Astrocyte of the hippocampus (primary cell): Measurements from ENCODE around the gene CPSF7.
A peak's percentile ranks its signal among the peaks of the same experiment; 100 is the strongest.
"Not testable (repeated sequence)": the region's sequence is repeated elsewhere in the genome, so short reads cannot be mapped to it uniquely, and the experiment has no call there.

ENCODE experiments used
- DNase-seq: peaks from one replicate; pipeline ENCODE4 v3.0.0; 2011; ENCODE audit warnings: low read depth, low spot score

Gene CPSF7

DNA sequence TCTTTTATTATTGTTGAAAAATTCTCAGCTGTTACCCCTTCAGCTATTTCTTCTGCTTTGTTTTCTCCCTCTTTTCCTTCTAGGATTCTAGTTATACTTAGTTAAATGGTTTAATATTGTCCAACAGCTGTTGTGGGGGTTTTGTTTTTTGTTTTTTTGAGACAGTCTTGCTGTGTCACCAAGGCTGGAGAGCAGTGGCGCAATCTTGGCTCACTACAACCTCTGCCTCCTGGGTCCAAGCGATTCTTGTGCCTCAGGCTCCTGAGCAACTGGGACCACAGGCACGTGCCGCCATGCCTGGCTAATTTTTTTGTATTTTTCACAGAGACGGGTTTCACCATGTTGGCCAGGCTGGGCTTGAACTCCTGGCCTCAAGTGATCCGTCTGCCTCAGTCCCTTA is 12.8 kb upstream of the CPSF7 start:
- no peak for DNase-seq

- DNase-seq = no peak
Measured at GRCh38 chr11:61439615-61440014, 9.8 kb upstream of the CPSF7 start.

DNA sequence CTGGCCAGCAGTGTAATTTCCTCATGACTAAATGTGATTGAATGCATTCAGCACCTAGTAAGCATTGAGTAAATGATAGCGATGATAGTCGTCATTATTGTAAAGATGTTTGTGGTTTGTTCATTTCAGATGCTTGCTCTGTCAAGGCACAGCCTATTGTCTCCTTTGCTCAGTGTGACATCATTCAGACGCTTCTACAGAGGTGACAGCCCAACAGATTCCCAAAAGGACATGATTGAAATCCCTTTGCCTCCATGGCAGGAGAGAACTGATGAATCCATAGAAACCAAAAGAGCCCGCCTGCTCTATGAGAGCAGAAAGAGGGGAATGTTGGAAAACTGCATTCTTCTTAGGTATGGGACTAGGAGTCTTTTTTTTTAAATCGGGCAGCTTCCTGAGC is 7.7 kb upstream of the CPSF7 start:
- DNase-seq = no peak

DNA sequence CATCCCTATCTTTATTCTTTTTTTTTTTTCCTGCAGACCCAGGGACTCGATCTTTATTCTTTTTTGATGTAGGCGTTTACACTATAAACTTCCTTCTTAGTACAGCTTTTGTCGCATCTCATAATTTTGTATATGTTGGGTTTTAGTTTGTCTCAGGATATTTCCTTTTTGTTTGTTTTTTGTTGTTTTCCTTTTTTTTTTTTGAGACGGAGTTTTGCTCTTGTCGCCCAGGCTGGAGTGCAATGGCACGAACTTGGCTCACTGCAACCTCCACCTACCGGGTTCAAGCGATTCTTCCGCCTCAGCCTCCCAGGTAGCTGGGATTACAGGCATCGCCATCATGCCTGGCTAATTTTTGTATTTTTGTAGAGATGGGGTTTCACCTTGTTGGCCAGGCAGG is 1.1 kb upstream of the CPSF7 start:
- not testable (repeated sequence) for DNase-seq

DNA sequence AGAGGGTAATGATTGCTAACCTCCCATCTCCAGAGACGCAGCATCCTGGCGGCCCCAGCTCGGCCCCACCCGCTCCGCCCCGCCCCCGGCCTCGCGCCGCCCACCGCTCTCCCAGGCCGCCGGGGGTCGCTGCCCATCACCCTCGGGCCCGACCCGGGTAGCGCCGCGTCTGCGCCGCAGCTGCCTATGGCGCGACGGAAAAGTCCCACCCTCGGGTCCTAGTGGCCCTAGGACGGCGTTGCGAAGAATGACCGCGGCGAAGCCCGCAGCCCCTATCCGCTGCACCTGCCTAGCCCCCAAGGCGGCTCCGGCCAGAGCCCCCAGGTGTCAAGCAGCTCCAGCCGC is 457 bp downstream of the CPSF7 start:
- DNase-seq = peak; percentile 83

- DNase-seq = no peak
Measured at GRCh38 chr11:61425367-61426131, 4.2 kb downstream of the CPSF7 start.

- DNase-seq = no peak
Measured at GRCh38 chr11:61422226-61422625, 7.5 kb downstream of the CPSF7 start.

GRCh38 chr11:61418136-61418535 is 11.6 kb downstream of the CPSF7 start:
- no peak for DNase-seq

GRCh38 chr11:61417670-61418069 is 12.1 kb downstream of the CPSF7 start:
- DNase-seq = no peak

DNA sequence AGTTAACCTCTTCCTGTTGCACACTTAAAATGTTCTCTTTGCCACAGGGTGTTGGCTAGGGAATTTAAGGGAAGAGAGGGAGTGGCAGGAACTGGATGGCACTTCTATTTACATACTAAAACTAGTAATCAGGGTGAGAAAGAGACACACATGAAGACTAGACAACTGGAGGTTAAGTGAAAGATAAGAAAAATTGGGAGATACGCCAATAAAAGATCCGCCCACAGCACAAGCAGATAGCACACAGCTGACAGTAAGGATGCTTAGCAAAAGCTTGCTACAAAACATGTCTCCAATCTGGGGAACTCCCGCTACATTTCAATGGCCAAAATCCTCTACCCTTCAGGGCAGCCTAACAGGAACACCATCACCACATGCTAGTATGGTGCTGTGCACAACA is 12.8 kb downstream of the CPSF7 start:
- no peak for DNase-seq

DNA sequence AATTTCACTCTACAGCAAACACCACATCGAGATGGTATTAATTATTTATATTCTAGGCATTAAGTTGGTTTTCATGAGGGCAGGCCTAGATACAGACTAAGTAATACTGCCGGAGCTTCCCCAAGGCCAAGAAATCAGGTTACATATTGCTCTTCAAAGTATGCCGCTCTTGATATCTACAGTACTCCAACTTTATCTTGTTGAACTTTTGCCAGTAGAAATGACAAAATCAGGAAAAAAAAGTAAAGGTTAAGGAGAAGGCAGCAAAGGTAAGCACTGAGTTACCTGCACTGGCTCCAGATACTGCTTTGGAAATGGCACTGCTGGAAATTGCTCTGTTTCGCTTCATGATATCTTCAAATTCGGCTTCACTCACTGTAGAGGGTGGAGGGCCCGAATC is 14.4 kb downstream of the CPSF7 start:
- no peak for DNase-seq

DNA sequence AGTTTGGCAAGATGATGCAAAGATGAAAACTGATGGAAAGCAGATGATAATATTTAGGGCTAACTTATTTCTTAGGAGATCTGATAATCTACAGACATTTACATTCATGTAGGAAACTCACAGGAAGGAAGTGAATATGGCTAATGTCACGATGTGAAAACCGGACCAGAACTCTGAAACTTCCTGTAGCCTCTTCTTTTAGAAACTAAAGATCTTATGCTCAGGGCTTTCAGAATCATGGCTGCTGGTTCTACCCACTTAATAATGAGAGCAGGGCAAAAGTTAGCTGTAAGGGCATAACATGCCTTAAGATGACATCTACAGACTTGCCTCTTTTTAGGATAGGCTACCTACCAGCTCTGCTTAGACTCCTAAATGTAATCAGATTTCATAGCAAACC is 15.2 kb downstream of the CPSF7 start:
- DNase-seq = no peak

- DNase-seq = no peak
Measured at GRCh38 chr11:61413496-61413895, 16.3 kb downstream of the CPSF7 start.

GRCh38 chr11:61411589-61411988 is 18.2 kb downstream of the CPSF7 start:
- no peak for DNase-seq

- no peak for DNase-seq
Measured at GRCh38 chr11:61406991-61407728, 22.6 kb downstream of the CPSF7 start.

DNA sequence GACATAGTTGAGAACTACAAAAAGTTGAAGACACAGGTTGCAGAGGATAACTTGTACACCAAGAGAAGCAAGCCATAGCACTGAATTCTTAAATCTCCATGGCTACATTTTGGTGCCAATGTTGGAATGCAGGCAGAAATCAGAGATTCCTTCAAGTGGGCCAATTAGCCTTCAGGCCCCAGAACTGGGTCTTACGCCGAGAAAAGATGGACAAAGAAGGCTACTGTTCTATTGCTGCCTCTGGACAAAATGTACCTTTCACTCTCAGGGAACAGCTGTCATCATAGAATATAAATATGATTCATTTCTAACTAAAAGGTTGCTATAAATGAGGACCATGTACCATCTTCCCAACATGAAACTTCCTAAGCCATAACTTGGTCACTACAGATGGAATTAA is 23.7 kb downstream of the CPSF7 start:
- DNase-seq = peak; percentile 25

DNA sequence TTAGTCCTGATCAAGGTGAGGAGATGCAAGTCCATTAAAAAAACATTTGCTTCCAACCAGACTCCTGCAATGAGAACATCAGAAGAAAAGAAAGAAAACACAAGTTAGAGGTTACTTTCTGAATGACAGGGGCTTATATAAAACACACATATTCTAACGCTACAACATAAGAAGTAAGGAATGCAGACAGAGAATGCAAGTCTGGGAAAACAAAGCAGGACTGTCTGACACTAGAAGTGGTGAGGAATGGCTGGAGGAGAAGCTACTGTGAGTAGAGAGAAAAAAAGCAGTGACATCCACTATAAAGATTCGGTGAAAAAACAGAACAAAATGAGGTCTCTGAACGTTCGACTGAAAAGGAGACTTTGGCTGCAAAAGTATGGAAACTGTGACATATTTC is 25.1 kb downstream of the CPSF7 start:
- peak; percentile 58 for DNase-seq

GRCh38 chr11:61404103-61404502 is 25.7 kb downstream of the CPSF7 start:
- DNase-seq = no peak

GRCh38 chr11:61403658-61404057 is 26.1 kb downstream of the CPSF7 start:
- DNase-seq = no peak

DNA sequence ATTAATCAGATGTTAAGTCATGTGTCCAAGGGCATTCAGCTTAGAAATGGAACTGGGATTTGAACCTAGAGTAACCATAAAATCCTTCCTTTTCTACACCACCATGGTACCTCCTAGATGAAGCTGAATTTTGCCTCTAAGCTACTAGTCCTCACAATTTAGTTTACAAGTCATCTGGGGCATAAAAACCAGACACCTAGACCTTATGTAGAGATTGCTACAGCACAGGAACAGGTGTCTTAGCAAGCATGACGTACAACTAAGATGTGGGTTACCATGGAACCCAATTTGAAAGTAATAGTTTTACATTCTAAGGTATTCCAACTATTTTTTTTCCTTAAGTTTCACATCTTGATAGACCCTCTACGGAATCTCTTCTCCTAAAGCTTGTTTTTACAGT is 28.2 kb downstream of the CPSF7 start:
- DNase-seq = no peak

DNA sequence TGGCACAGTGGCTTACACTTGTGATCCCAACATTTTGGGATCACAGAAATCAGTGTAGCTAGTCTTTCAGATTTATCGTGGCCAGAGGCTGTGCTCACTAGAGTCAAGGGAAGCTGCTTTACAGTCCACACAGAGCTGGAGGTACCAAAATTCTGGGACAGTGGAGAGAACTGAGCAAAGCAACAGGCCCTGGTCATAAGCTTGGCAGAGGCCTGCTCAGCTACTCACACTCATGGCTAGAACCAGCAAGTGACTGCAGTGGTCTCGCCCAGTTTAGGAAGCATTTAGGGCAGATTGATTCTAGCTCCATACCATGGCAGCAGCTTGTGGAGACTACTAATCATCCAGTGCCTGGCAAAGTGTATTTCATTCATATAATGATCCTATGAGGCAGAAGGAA is 28.6 kb downstream of the CPSF7 start:
- DNase-seq = no peak

DNA sequence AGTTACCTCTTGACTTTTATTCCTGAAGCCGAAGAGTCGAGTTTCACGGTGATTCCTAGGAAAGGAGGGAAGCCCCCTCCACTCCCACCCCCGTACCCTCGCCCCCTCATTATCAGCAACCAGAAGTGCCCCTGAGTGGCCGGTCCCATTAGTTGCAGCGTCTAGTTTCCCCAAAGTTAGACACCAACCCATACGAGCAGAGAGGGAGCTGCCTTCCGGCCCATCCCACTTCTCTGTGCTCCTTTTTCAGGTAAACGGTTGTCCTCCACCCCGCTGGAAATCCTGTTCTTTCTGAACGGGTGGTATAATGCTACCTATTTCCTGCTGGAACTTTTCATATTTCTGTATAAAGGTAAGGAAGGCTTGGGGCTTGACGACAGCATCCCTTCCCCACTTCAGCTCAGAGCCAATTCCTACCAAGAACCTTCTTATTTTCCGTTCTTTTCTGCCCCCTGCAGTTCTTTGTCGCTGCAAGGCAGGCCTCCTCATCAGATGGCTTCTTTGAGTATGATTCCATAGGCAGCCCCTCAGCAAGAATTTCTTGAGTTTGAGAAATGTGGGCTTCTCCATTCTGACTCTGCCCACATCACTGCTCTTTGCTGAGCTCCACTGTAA is 36.7 kb downstream of the CPSF7 start:
- peak; percentile 47 for DNase-seq

- DNase-seq = no peak
Measured at GRCh38 chr11:61390161-61390560, 39.6 kb downstream of the CPSF7 start.
